Endometrial microvascular endothelial cells (primary cell): ENCODE data around the gene FGFR4. TPM values are rescaled to one million over a fixed set of nuclear protein-coding genes. Genes with fewer than 3 reads are reported as not detected.

Experiments
- in situ Hi-C: cut with HindIII; loops from 2 replicates; pipeline ENCODE4 v1.10.0; 2017; ENCODE audit warnings: low sequenced_read_pairs, low pct_unique_long_range_greater_than_20kb; ENCODE audit errors: inconsistent ontology term
- total RNA-seq: library from RNA; depleted of rRNA; stranded (reverse); fragments of >200 nt; gene quantifications from one replicate; pipeline ENCODE4 v1.2.3, GENCODE V29; 2015; ENCODE audit errors: inconsistent ontology term

The FGFR4 gene
- total RNA-seq, 1 donor from 2014 or later: not detected

GRCh38 chr5:177081859-177082258 lies 4.9 kb upstream of the FGFR4 start:
- in situ Hi-C loops: no loop called here

- in situ Hi-C loops: no loop called here
These were observed 3.4 kb upstream of the FGFR4 start for GRCh38 chr5:177083357-177083756.

- in situ Hi-C loops: no loop called here
These were observed 2.5 kb upstream of the FGFR4 start for GRCh38 chr5:177084175-177084574.

- in situ Hi-C loops: no loop called here
These were observed 596 bp upstream of the FGFR4 start for GRCh38 chr5:177085985-177086653.

- in situ Hi-C loops: no loop called here
These were observed 787 bp downstream of the FGFR4 start for GRCh38 chr5:177087398-177088005.

GRCh38 chr5:177089127-177089526 lies 2.4 kb downstream of the FGFR4 start:
- in situ Hi-C loops: no loop called here

GRCh38 chr5:177089825-177090641 lies 3.3 kb downstream of the FGFR4 start:
- in situ Hi-C loops: no loop called here

- in situ Hi-C loops: no loop called here
These were observed 4.1 kb downstream of the FGFR4 start for GRCh38 chr5:177090813-177091212.

GRCh38 chr5:177091232-177091631 lies 4.5 kb downstream of the FGFR4 start:
- in situ Hi-C loops: no loop called here

- in situ Hi-C loops: no loop called here
These were observed 5.7 kb downstream of the FGFR4 start for GRCh38 chr5:177092178-177093081.

GRCh38 chr5:177093082-177093712 lies 6.5 kb downstream of the FGFR4 start:
- in situ Hi-C loops: no loop called here

- in situ Hi-C loops: no loop called here
These were observed 7.1 kb downstream of the FGFR4 start for GRCh38 chr5:177093803-177094202.

GRCh38 chr5:177094224-177095087 lies 7.7 kb downstream of the FGFR4 start:
- in situ Hi-C loops: no loop called here

GRCh38 chr5:177095088-177095669 lies 8.5 kb downstream of the FGFR4 start:
- in situ Hi-C loops: no loop called here

GRCh38 chr5:177096162-177097015 lies 9.7 kb downstream of the FGFR4 start:
- in situ Hi-C loops: no loop called here
